Measurements from ENCODE around the gene PAX6. TPM values are rescaled to one million over a fixed set of nuclear protein-coding genes. Genes with fewer than 3 reads are reported as not detected.

PAX6 gene
- total RNA-seq, 1 experiment from 2014 or later: 29.0 TPM

DNA sequence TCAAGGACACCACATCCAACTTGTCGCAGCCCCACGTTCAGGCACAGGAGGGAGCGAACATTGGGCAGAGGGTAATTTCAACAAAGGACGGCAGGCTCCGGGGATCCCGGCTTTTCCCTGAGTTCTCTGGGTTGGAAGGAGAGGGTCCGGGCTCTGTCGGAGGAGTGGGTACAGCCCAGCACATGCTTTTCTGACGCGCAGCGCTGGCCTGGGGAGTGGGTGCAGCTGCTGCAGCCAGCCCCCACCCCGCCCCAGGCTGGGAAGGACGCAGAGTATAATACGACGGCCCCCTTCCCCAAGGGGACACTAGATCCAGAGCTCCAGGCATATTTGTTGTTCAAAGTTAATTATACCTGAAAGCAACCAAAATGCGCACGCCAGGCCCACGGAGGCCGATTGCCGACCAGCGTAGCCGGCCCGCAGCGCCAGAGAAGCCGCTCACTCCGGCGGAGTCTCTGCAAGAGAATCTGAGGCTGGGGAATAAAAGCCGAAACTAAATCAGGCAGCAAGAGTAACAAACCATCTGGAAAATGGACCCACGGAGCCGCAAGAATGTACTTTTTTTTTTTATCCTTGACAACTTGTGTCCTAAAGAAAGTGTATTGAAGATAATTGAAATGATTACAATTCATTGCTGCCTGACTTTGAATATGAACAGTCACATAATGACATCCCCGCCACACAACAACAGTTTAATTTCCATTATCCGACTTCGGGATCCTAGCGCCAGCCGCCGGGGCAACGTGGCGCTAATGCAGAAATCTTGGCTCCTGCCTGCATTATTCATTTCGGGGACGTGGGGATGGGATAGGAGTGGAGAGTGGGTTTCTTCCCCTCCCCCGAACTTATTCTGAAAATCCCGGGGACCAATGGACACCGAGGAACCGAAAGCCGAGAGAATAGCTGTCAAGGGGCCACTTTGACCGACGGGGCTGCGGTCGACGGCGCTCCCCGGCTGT lies 14.0 kb upstream of the PAX6 start:
- ChIA-PET POLR2A (ENCODE audit: unreplicated experiment) (no interaction called here), CTCF (no interaction called here)
- TF ChIP-seq CTCF (conservative IDR thresholded peaks at IDR 0.05): no peak
- no peak for TF ChIP-seq EZH2 (IDR thresholded peaks at IDR 0.05; ENCODE audit: low read depth)
- no peaks in the 10 kb centered on the region for H3K9me3 ChIP-seq (ENCODE audit: insufficient read depth, low read depth)
- H3K9me2 ChIP-seq (ENCODE audit: insufficient read depth): no peaks in the 10 kb centered on the region
- no peaks in the 10 kb centered on the region for H3K4me1 ChIP-seq (replicated peaks; ENCODE audit: insufficient read depth)
- no TSS peak for BruUV-seq (replicated peaks)
- H3K27me3 ChIP-seq (ENCODE audit: insufficient read depth, low read depth): no peaks in the 10 kb centered on the region
- no peaks in the 10 kb centered on the region for H3K79me2 ChIP-seq (ENCODE audit: low read depth)
- no peaks in the 10 kb centered on the region for H3F3A ChIP-seq (ENCODE audit: insufficient read depth, low read depth)
- H3K4me3 ChIP-seq: no peak overlapping the region
- intact Hi-C loops (cut with micrococcal nuclease; ENCODE audit: unreplicated experiment): no loop called here
- H3K36me3 ChIP-seq (ENCODE audit: low read depth): no peaks in the 10 kb centered on the region
- H4K20me1 ChIP-seq (ENCODE audit: insufficient read depth): no peaks in the 10 kb centered on the region
- no peak overlapping the region for H3K4me2 ChIP-seq
- no peak overlapping the region for H3K27ac ChIP-seq
- H2AFZ ChIP-seq: no peak overlapping the region
- DNase-seq: no peak

DNA sequence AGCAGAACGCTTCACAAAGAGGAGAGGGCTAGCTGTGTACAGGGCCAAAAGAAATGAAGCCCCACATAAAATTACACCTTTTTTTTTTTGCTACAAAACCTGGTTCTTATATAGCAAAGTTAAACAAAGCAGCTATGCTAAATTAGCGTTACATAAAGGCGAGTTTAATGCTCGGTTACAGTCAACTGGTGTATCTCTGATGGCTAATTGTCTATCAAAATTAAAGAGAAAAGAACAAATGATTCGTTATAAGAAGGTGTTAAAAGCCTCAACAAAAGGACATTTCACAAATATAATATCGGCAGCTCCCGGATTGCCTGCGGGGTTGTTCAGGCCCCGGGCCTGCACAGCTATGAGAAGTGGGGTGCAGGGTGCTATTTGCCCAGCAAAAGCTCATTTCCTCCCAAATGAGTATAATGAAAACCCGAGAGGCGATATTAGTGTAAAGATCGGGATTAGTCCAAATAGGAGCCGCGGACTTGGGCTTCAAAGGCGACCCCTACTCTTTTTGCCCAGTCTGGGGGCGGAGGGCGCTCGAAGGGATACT lies 13.3 kb upstream of the PAX6 start:
- Histone ChIP-seq H3K9me3 (ENCODE audit: insufficient read depth, low read depth) (no peaks in the 10 kb centered on the region), H3K79me2 (ENCODE audit: low read depth) (no peaks in the 10 kb centered on the region), H3K4me3 (no peak overlapping the region), H3K4me2 (no peak overlapping the region), H4K20me1 (ENCODE audit: insufficient read depth) (no peaks in the 10 kb centered on the region), H3F3A (ENCODE audit: insufficient read depth, low read depth) (no peaks in the 10 kb centered on the region), H3K27me3 (ENCODE audit: insufficient read depth, low read depth) (no peaks in the 10 kb centered on the region), H3K4me1 (replicated peaks; ENCODE audit: insufficient read depth) (no peaks in the 10 kb centered on the region), H3K9me2 (ENCODE audit: insufficient read depth) (no peaks in the 10 kb centered on the region), H3K27ac (no peak overlapping the region), H3K36me3 (ENCODE audit: low read depth) (no peaks in the 10 kb centered on the region), H2AFZ (no peak overlapping the region)
- ChIA-PET CTCF (no interaction called here), POLR2A (ENCODE audit: unreplicated experiment) (no interaction called here)
- TF ChIP-seq EZH2 (IDR thresholded peaks at IDR 0.05; ENCODE audit: low read depth) (no peak), CTCF (conservative IDR thresholded peaks at IDR 0.05) (no peak)
- no peak for DNase-seq
- intact Hi-C loops (cut with micrococcal nuclease; ENCODE audit: unreplicated experiment): no loop called here
- no TSS peak for BruUV-seq (replicated peaks)

DNA sequence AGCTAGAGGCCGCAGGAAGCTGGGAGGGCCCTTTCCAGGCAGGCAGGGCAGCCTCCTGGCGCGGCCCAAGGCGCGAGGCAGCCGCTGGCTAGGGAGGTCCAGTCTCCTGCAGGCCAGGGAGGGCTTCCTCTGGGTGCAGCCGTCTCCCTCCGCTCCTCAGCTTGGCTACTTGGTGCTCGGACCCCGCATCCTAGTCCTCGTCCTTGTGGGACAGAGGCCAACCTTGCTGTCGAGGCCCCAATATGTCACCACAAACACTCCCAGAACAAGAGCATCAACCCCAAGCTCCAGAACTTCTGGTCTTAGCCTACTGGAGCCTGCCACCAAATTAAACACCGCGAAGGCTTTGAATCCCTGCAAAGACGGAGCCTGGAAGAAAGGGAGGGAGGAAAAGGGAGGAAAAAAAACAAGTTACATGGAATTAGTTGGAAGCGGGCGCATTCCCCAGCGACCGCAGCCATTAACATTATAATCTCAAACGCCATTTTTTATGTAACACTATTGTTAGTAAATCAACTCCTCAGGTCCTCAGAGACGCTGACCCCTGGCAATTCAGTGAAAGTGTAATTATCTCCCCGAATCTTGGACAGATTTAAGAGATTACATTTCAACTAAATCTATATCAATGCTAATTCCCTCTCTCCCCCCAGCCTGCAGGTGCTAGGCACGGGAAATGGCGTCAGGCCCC lies 12.7 kb upstream of the PAX6 start:
- Histone ChIP-seq H3K27me3 (ENCODE audit: insufficient read depth, low read depth) (no peaks in the 10 kb centered on the region), H3K27ac (no peak overlapping the region), H4K20me1 (ENCODE audit: insufficient read depth) (no peaks in the 10 kb centered on the region), H3K4me3 (no peak overlapping the region), H3K9me2 (ENCODE audit: insufficient read depth) (no peaks in the 10 kb centered on the region), H2AFZ (no peak overlapping the region), H3K4me1 (replicated peaks; ENCODE audit: insufficient read depth) (no peaks in the 10 kb centered on the region), H3K79me2 (ENCODE audit: low read depth) (no peaks in the 10 kb centered on the region), H3K9me3 (ENCODE audit: insufficient read depth, low read depth) (no peaks in the 10 kb centered on the region), H3K36me3 (ENCODE audit: low read depth) (no peaks in the 10 kb centered on the region), H3F3A (ENCODE audit: insufficient read depth, low read depth) (no peaks in the 10 kb centered on the region), H3K4me2 (no peak overlapping the region)
- intact Hi-C loops (cut with micrococcal nuclease; ENCODE audit: unreplicated experiment): no loop called here
- CTCF ChIA-PET: no interaction called here
- TF ChIP-seq CTCF (conservative IDR thresholded peaks at IDR 0.05) (no peak), EZH2 (IDR thresholded peaks at IDR 0.05; ENCODE audit: low read depth) (no peak)
- DNase-seq: no peak
- POLR2A ChIA-PET (ENCODE audit: unreplicated experiment): no interaction called here
- BruUV-seq (replicated peaks): no TSS peak

Data from PC-9 (cell line).